Naive thymus-derived CD4-positive, alpha-beta T cell (primary cell): Measurements from ENCODE around the gene CACNB4. TPM values are rescaled to one million over a fixed set of nuclear protein-coding genes. Genes with fewer than 3 reads are reported as not detected.
"Not testable (repeated sequence)": the region's sequence is repeated elsewhere in the genome, so short reads cannot be mapped to it uniquely, and the experiment has no call there.

Source experiments
- ATAC-seq: fragments of 150-1000 bp; cut with Tn5 transposase; 2 replicates; pipeline ENCODE4 v1.10.0; 2021; ENCODE audit warnings: mild to moderate bottlenecking, moderate library complexity
- CTCF ChIA-PET: fragments of 350-600 bp; sonication (Branson Sonifier 250); formaldehyde crosslinking; loops from one replicate; lab custom pipeline; 2021; ENCODE audit warnings: antibody characterized with exemption; lab: Charles Lee
- POLR2A ChIA-PET: fragments of 350-600 bp; sonication (Branson Sonifier 250); formaldehyde crosslinking; loops from one replicate; lab custom pipeline; 2021; ENCODE audit warnings: antibody characterized with exemption, inconsistent platforms; lab: Charles Lee
- DNase-seq, 9 donors: peaks; one replicate each; pipeline versions ENCODE4 v3.0.0 to v3.0.0-alpha.2; 2020 to 2022; ENCODE audit warnings: mixed read lengths in 1 of 9
- H3K27ac ChIP-seq: one replicate; pipeline ENCODE4 v1.7.0; 2013; ENCODE audit warnings: mild to moderate bottlenecking, low read depth, low read length, moderate library complexity
- H3K27me3 ChIP-seq, 2 donors: one replicate each; pipeline ENCODE4 v1.7.0; 2013; ENCODE audit warnings: low read length in 2 of 2, mild to moderate bottlenecking in 2 of 2, moderate library complexity in 2 of 2; ENCODE audit not compliant: control insufficient read depth in 2 of 2, insufficient read depth in 2 of 2
- H3K36me3 ChIP-seq, 3 experiments: 1 replicate in 2 of 3; 2 replicates in 1 of 3; pipeline ENCODE4 v1.7.0; 2013; ENCODE audit warnings: low read length in 3 of 3, mild to moderate bottlenecking in 3 of 3, moderate library complexity in 1 of 3; ENCODE audit not compliant: insufficient read depth in 3 of 3, control insufficient read depth in 2 of 3
- H3K4me1 ChIP-seq, 2 donors: one replicate each; pipeline ENCODE4 v1.7.0; 2013; ENCODE audit warnings: low read length in 2 of 2, mild to moderate bottlenecking in 2 of 2, moderate library complexity in 1 of 2; ENCODE audit not compliant: control insufficient read depth in 2 of 2, insufficient read depth in 2 of 2
- H3K4me3 ChIP-seq: 2 replicates; pipeline ENCODE4 v1.7.0; 2013; ENCODE audit warnings: mild to moderate bottlenecking, low read length
- H3K9me3 ChIP-seq, 3 experiments: 1 replicate in 2 of 3; 2 replicates in 1 of 3; pipeline ENCODE4 v1.7.0; 2013; ENCODE audit warnings: low read length in 3 of 3; ENCODE audit not compliant: control insufficient read depth in 2 of 3
- H3K27ac Mint-ChIP-seq, 9 donors: one replicate each; pipeline ENCODE4 v1.8.0; 2020 to 2022; ENCODE audit warnings: mixed read lengths in 9 of 9, mild to moderate bottlenecking in 8 of 9, moderate library complexity in 5 of 9, inconsistent platforms in 2 of 9
- H3K27me3 Mint-ChIP-seq, 5 donors: one replicate each; pipeline ENCODE4 v1.8.0; 2021 to 2022; ENCODE audit warnings: mixed read lengths in 5 of 5, mild to moderate bottlenecking in 1 of 5
- H3K36me3 Mint-ChIP-seq, 5 donors: one replicate each; pipeline ENCODE4 v1.8.0; 2020 to 2022; ENCODE audit warnings: mixed read lengths in 5 of 5, mild to moderate bottlenecking in 3 of 5, inconsistent platforms in 1 of 5
- H3K4me1 Mint-ChIP-seq, 7 donors: one replicate each; pipeline ENCODE4 v1.8.0; 2020 to 2022; ENCODE audit warnings: mixed read lengths in 7 of 7, mild to moderate bottlenecking in 3 of 7, inconsistent platforms in 1 of 7
- H3K4me3 Mint-ChIP-seq, 10 donors: one replicate each; pipeline ENCODE4 v1.8.0; 2020 to 2022; ENCODE audit warnings: mild to moderate bottlenecking in 10 of 10, mixed read lengths in 10 of 10, moderate library complexity in 6 of 10, inconsistent platforms in 2 of 10
- H3K9me3 Mint-ChIP-seq, 11 donors: one replicate each; pipeline ENCODE4 v1.8.0; 2020 to 2022; ENCODE audit warnings: mixed read lengths in 11 of 11, mild to moderate bottlenecking in 4 of 11, inconsistent platforms in 1 of 11, moderate library complexity in 1 of 11
- intact Hi-C, 2 donors: fragments of 100-400 bp; cut with micrococcal nuclease; formaldehyde crosslinking; loops; one replicate each; pipeline ENCODE4 v1.15.1; 2023
- polyA plus RNA-seq, 2 donors: library from polyadenylated mRNA; unstranded; fragments of 300-500 nt; fragmentation: Illumina TruSeq; gene quantifications; one replicate each; pipeline ENCODE4 v1.2.3, GENCODE V29; 2021
- total RNA-seq, 6 experiments: library from RNA in 5 of 6; stranded (reverse) in 5 of 6; gene quantifications; 1 replicate in 5 of 6; 2 replicates in 1 of 6; pipeline ENCODE4 v1.2.3 and lab custom pipeline; 2021 to 2026

Gene CACNB4
- total and polyA plus RNA-seq, 7 experiments from 2014 or later, result 0.16 to 2.5 (median 0.42) TPM; not detected in 2

GRCh38 chr2:152120430-152120829 lies 21.6 kb upstream of the CACNB4 start:
- ChIA-PET POLR2A (no interaction called here), CTCF (no interaction called here)
- DNase-seq (no peak), ATAC-seq (no peak)
- no peak overlapping the region for H3K27ac Mint-ChIP-seq
- H3K4me3 Mint-ChIP-seq, result no peak overlapping the region
- intact Hi-C loops, result no loop called here
- Histone ChIP-seq H3K27me3 (no peaks in the 10 kb centered on the region), H3K4me1 (no peaks in the 10 kb centered on the region), H3K4me3 (no peak overlapping the region), H3K9me3 (no peaks in the 10 kb centered on the region), H3K27ac (no peak overlapping the region), H3K36me3 (peaks cover 0 to 25% (median 7%) of the 10 kb centered on the region in 3 experiments)
- H3K27me3 Mint-ChIP-seq, result no peaks in the 10 kb centered on the region
- peaks cover 0 to 45% (median 11%) of the 10 kb centered on the region in 5 donors for H3K36me3 Mint-ChIP-seq
- H3K9me3 Mint-ChIP-seq, result no peaks in the 10 kb centered on the region
- H3K4me1 Mint-ChIP-seq, result peaks cover 0 to 2% (median 0%) of the 10 kb centered on the region in 7 donors

GRCh38 chr2:152115952-152116351 lies 17.1 kb upstream of the CACNB4 start:
- no peak for ATAC-seq
- H3K27ac Mint-ChIP-seq, result peak overlapping the region in 1 of 9 donors; percentile 20
- peaks cover 0 to 20% (median 4%) of the 10 kb centered on the region in 5 donors for H3K36me3 Mint-ChIP-seq
- CTCF ChIA-PET, result no interaction called here
- no peaks in the 10 kb centered on the region for H3K27me3 Mint-ChIP-seq
- no peaks in the 10 kb centered on the region for H3K9me3 ChIP-seq
- no peak overlapping the region for H3K27ac ChIP-seq
- intact Hi-C loops, result no loop called here
- DNase-seq, result no peak
- H3K4me1 Mint-ChIP-seq, result no peaks in the 10 kb centered on the region
- H3K4me1 ChIP-seq, result no peaks in the 10 kb centered on the region
- H3K36me3 ChIP-seq, result no peaks in the 10 kb centered on the region
- no peaks in the 10 kb centered on the region for H3K27me3 ChIP-seq
- no peaks in the 10 kb centered on the region for H3K9me3 Mint-ChIP-seq
- no peak overlapping the region for H3K4me3 ChIP-seq
- H3K4me3 Mint-ChIP-seq, result no peak overlapping the region
- POLR2A ChIA-PET, result no interaction called here

GRCh38 chr2:152114366-152114765 lies 15.5 kb upstream of the CACNB4 start:
- H3K36me3 Mint-ChIP-seq, result peaks cover 0 to 12% (median 2%) of the 10 kb centered on the region in 5 donors
- no peak overlapping the region for H3K4me3 ChIP-seq
- POLR2A ChIA-PET, result no interaction called here
- no peak for ATAC-seq
- H3K27me3 ChIP-seq, result no peaks in the 10 kb centered on the region
- H3K36me3 ChIP-seq, result no peaks in the 10 kb centered on the region
- no peaks in the 10 kb centered on the region for H3K9me3 ChIP-seq
- no peak overlapping the region for H3K27ac Mint-ChIP-seq
- no peak overlapping the region for H3K4me3 Mint-ChIP-seq
- CTCF ChIA-PET, result no interaction called here
- no peaks in the 10 kb centered on the region for H3K4me1 Mint-ChIP-seq
- no peak overlapping the region for H3K27ac ChIP-seq
- intact Hi-C loops, result no loop called here
- no peaks in the 10 kb centered on the region for H3K9me3 Mint-ChIP-seq
- H3K4me1 ChIP-seq, result no peaks in the 10 kb centered on the region
- no peaks in the 10 kb centered on the region for H3K27me3 Mint-ChIP-seq
- DNase-seq, result no peak

- H3K27me3 ChIP-seq, H3K27ac ChIP-seq, H3K9me3 Mint-ChIP-seq, H3K9me3 ChIP-seq, H3K4me1 ChIP-seq, H3K27ac Mint-ChIP-seq, H3K36me3 Mint-ChIP-seq, DNase-seq, H3K4me1 Mint-ChIP-seq, CTCF ChIA-PET, H3K36me3 ChIP-seq, ATAC-seq, H3K4me3 Mint-ChIP-seq, intact Hi-C loops, POLR2A ChIA-PET, H3K4me3 ChIP-seq: not testable (repeated sequence)
- peaks cover 10 to 26% (median 25%) of the 10 kb centered on the region in 5 donors for H3K27me3 Mint-ChIP-seq
Measured at GRCh38 chr2:152107140-152107539, 8.3 kb upstream of the CACNB4 start.

GRCh38 chr2:152106464-152106863 lies 7.6 kb upstream of the CACNB4 start:
- Mint-ChIP-seq H3K27me3 (peaks cover 12 to 32% (median 25%) of the 10 kb centered on the region in 5 donors), H3K36me3 (no peaks in the 10 kb centered on the region), H3K9me3 (no peaks in the 10 kb centered on the region), H3K4me3 (no peak overlapping the region), H3K4me1 (peaks cover 0 to 2% (median 0%) of the 10 kb centered on the region in 7 donors), H3K27ac (no peak overlapping the region)
- no peaks in the 10 kb centered on the region for H3K4me1 ChIP-seq
- H3K4me3 ChIP-seq, result no peak overlapping the region
- POLR2A ChIA-PET, result no interaction called here
- H3K27ac ChIP-seq, result no peak overlapping the region
- ATAC-seq, result no peak
- CTCF ChIA-PET, result interaction anchor here (0.5 kb wide), 1 partner anchor 63 kb away, joined by 4 read pairs; no protein-coding TSS in a partner anchor
- H3K27me3 ChIP-seq, result peaks cover 0 to 4% of the 10 kb centered on the region in 2 donors
- no peaks in the 10 kb centered on the region for H3K36me3 ChIP-seq
- no peak for DNase-seq
- no peaks in the 10 kb centered on the region for H3K9me3 ChIP-seq
- intact Hi-C loops, result no loop called here

- H3K4me3 ChIP-seq, result no peak overlapping the region
- H3K36me3 Mint-ChIP-seq, result peaks cover 0 to 9% (median 0%) of the 10 kb centered on the region in 5 donors
- ATAC-seq (no peak), DNase-seq (no peak)
- peaks cover 0 to 2% (median 0%) of the 10 kb centered on the region in 11 donors for H3K9me3 Mint-ChIP-seq
- H3K27me3 ChIP-seq, result peaks cover 16 to 26% of the 10 kb centered on the region in 2 donors
- no peaks in the 10 kb centered on the region for H3K4me1 ChIP-seq
- intact Hi-C loops, result no loop called here
- peaks cover 32 to 53% (median 40%) of the 10 kb centered on the region in 5 donors for H3K27me3 Mint-ChIP-seq
- H3K4me1 Mint-ChIP-seq, result peaks cover 7 to 15% (median 11%) of the 10 kb centered on the region in 7 donors
- H3K27ac ChIP-seq, result no peak overlapping the region
- POLR2A ChIA-PET, result no interaction called here
- H3K4me3 Mint-ChIP-seq, result no peak overlapping the region
- H3K36me3 ChIP-seq, result no peaks in the 10 kb centered on the region
- no peaks in the 10 kb centered on the region for H3K9me3 ChIP-seq
- H3K27ac Mint-ChIP-seq, result no peak overlapping the region
- CTCF ChIA-PET, result no interaction called here
Measured at GRCh38 chr2:152103271-152103670, 4.4 kb upstream of the CACNB4 start.

GRCh38 chr2:152100961-152101360 lies 2.1 kb upstream of the CACNB4 start:
- ChIA-PET POLR2A (no interaction called here), CTCF (no interaction called here)
- H3K4me3 ChIP-seq, result no peak overlapping the region
- Mint-ChIP-seq H3K4me3 (no peak overlapping the region), H3K27me3 (peaks cover 50 to 65% (median 55%) of the 10 kb centered on the region in 5 donors), H3K27ac (no peak overlapping the region), H3K4me1 (peaks cover 17 to 24% (median 22%) of the 10 kb centered on the region in 7 donors), H3K36me3 (peaks cover 0 to 9% (median 0%) of the 10 kb centered on the region in 5 donors), H3K9me3 (peaks cover 0 to 2% (median 0%) of the 10 kb centered on the region in 11 donors)
- no peaks in the 10 kb centered on the region for H3K36me3 ChIP-seq
- peaks cover 5 to 6% of the 10 kb centered on the region in 2 donors for H3K4me1 ChIP-seq
- ATAC-seq (no peak), DNase-seq (no peak)
- no peaks in the 10 kb centered on the region for H3K9me3 ChIP-seq
- H3K27ac ChIP-seq, result no peak overlapping the region
- intact Hi-C loops, result no loop called here
- peaks cover 16 to 26% of the 10 kb centered on the region in 2 donors for H3K27me3 ChIP-seq
